Glomerular visceral epithelial cell (primary cell): ENCODE results near the gene ASGR1.

Source experiments
- DNase-seq: peaks from one replicate; pipeline ENCODE4 v3.0.0-alpha.2; 2016; ENCODE audit errors: extremely low spot score

Gene ASGR1, protein sequence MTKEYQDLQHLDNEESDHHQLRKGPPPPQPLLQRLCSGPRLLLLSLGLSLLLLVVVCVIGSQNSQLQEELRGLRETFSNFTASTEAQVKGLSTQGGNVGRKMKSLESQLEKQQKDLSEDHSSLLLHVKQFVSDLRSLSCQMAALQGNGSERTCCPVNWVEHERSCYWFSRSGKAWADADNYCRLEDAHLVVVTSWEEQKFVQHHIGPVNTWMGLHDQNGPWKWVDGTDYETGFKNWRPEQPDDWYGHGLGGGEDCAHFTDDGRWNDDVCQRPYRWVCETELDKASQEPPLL

GRCh38 chr17:7179317-7180254 lies at the start of gene ASGR1:
Gene ASGR1 (minus strand): TSS chr17:7179370. CDS start chr17:7178563, 807 bp downstream.
- no peak for DNase-seq

GRCh38 chr17:7228920-7229319 lies 49.8 kb upstream of the ASGR1 start:
- no peak for DNase-seq

DNA sequence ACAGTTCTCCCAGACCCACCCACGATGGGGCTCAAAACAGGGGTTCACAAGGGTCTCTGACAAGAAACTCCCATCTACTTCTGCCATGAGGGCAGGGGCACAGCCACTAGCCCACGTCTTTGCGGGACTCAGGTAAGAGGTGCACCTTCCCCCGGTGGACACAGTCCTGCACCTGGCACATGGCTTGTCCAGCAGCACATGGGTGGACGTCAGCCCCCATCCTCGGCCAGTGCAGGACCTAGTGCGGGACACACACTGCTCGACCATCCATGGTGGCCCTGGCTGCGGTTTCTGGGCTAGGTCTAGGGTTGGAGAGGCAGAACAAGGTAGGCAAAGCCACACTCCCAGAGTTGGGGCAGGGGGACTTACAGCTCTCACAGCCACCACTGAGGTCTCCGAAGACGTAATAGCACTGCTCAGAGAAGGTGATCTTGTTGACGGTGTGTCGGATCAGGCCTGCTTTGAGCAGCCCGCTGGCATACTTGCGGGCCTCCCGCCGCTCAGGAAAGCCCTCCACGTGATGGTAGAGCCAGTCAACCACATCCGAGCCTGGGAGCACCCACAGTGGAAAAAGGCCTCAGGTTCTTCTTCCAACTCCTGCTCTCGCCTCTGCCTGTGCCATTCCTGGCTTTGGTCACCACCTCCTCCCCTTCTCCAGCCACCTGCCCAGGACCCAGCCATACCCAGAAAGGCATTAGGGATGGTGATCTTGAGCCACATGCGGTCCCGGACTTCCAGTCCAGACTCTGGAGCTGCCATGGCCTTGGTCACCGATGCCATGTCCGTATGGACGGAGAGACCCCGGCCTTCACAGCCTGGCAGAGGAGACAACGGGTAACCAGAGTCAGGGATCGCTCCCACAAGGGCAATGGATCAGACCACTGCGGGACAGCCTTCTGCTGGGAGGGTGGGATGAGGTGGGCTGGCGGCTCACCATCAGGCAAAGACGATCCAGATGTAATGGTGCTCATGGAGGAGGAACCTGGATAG lies 47.8 kb upstream of the ASGR1 start:
- no peak for DNase-seq

DNA sequence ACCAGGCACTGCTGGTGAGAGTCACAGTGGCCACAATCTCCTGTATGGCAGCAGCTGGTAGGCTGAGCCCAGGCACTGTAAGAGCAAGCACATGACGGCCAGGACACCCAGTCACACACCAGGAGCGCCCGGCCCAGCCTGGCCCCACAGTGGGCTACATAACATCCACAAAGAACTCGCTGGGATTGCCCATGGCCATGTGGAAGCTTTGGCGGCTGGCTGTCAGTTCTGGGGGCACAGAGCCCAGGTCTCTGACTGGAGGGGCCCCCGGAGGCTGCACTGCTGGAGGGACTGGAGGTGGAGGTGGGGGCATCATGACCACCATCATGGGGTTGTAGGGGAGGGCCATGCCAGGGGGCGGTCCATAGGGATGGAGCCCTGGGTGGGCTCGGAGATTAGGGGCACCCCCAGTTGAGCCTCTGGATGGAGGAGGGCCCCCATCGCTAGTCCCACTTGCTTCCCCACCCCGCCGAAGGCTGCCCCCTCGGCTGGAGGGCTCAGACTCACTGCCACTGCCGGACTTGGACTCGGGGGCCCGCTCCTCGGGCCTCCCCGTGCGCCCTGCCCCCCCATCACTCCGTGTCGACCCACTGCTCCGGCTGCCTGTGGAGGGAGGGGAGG lies 46.7 kb upstream of the ASGR1 start:
- no peak for DNase-seq

GRCh38 chr17:7224661-7225111 lies 45.5 kb upstream of the ASGR1 start:
- no peak for DNase-seq

GRCh38 chr17:7224110-7224509 lies 44.9 kb upstream of the ASGR1 start:
- DNase-seq = no peak

- no peak for DNase-seq
These were observed 44.2 kb upstream of the ASGR1 start for GRCh38 chr17:7223375-7223774.

DNA sequence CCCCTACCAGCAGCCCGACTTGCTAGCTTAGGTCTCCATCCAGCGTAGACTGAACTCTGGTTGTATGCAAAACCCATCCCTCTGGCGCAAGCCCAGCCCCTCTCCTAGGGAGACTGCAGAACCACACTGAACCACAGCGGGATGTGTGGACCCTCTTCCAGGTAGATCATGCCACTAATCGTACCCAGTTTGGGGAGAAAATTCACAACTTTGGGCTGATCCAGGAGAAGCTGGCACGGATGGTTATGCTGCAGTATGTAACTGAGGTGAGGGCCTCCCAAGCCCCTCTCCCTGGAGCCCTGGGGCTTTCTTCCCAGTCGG lies 43.8 kb upstream of the ASGR1 start:
- DNase-seq = no peak

DNA sequence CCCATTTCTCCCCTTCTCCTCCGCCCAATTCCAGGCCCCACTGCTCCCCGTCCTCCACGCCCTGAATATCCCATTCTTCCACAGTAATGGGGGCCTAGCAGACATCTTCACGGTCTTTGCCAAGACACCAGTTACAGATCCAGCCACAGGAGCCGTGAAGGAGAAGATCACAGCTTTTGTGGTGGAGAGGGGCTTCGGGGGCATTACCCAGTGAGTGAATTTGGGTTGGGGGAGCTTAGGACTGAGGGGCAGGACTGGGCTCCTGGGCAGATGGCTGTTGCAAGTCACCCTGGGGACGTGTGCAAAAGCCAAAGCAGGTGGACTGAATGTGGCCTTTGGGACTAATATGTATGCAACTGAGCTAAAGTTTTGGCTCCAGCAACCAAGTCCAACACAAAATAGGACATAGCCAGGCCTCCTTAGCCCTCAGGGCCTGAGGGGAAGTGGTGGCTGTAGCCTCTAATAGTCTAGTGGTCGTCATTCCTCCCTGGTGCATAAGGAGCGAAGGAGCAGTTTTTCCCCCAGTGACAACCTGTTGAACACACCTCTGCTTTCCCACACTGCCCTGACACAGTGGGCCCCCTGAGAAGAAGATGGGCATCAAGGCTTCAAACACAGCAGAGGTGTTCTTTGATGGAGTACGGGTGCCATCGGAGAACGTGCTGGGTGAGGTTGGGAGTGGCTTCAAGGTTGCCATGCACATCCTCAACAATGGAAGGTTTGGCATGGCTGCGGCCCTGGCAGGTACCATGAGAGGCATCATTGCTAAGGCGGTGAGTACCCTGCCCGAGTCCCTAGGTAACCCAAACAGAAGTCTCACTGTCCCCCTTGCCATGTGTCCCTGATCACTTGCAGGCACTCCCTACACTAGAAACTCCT lies 43.2 kb upstream of the ASGR1 start:
- no peak for DNase-seq

DNA sequence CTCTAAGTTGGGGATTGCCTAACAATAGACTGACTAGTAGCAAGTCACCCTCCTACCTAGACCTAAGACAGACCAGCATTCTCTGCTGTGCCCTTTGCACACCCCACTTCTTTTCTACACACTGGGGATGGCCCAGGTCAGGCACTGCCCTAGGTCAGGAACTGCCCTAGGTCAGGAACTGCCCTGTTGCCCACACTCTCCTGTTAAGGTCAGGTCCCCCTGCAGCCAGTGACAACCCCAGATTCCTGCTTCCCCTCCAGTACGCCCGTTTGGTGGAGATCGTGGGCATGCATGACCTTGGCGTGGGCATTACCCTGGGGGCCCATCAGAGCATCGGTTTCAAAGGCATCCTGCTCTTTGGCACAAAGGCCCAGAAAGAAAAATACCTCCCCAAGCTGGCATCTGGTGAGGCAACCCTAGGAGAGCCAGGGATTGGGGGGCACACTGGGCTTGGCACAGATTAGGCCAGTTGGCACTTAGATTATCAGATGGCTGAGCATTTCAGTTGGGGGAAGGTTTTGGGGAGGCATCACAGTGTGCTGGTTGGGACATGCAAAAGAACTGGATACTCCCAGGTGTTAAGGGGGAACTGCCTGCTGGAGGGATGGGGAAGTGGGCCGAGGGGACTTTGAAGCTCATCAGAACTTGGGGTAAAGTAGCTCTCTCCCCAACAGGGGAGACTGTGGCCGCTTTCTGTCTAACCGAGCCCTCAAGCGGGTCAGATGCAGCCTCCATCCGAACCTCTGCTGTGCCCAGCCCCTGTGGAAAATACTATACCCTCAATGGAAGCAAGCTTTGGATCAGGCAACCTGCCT lies 42.3 kb upstream of the ASGR1 start:
- no peak for DNase-seq

GRCh38 chr17:7220593-7221277 lies 41.6 kb upstream of the ASGR1 start:
- peak; percentile 68 for DNase-seq

DNA sequence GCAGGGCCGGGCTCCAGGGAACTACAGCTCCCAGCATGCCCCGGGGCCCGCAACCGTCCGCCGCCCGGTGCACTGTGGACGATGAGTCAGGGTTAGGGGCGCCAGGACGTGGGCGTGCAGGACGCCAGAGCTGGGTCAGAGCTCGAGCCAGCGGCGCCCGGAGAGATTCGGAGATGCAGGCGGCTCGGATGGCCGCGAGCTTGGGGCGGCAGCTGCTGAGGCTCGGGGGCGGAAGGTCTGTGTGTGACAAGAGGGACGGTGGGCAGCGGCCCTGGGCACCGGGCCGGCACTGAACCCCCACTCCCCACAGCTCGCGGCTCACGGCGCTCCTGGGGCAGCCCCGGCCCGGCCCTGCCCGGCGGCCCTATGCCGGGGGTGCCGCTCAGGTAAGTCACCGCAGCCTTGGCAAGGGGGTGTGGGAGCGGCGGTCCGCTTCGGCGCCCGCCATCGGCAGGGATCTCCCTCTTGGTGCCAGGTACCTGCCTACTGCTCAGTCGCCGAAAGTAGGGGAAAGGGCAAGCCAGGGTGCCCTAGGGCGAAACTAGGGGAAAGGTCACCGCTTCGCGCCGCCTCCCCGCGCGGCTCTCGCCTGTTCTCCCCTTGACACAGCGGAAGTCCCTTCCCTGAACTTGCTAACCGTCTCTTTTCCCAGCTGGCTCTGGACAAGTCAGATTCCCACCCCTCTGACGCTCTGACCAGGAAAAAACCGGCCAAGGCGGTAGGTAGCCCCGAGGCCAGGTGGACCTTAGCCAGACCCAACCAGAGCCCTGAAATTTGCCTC lies 40.8 kb upstream of the ASGR1 start, which contains the start of the genes ACADVL and DLG4:
TSS of gene ACADVL (plus strand) at position 127 of the 781 bp plus-strand sequence. CDS start at position 174, 47 bp downstream.
TSS of gene DLG4 (minus strand) at position 25 of the 781 bp plus-strand sequence.
- peak; percentile 89 for DNase-seq

- no peak for DNase-seq
These were observed 40.1 kb upstream of the ASGR1 start for GRCh38 chr17:7219229-7219811.

DNA sequence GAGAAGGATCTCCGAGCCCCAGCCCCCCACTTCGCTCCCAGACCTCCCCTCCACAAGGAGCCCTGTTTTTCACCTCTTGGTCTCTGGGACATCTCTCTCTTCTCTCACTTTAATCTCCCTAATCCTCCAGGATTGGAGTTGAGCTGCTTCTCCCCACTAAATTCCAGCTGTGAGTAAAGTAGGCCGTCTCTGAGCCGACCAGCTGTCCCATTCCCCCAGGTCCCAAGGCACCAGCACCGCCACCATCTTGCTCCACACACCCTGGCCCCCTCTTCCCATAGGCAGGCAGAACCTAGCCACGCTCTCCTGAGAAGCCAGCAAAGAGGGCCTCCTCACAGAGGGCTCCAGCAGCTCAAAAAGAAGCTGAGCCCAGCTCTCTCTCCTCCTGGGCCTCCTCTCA lies 39.6 kb upstream of the ASGR1 start:
- no peak for DNase-seq

DNA sequence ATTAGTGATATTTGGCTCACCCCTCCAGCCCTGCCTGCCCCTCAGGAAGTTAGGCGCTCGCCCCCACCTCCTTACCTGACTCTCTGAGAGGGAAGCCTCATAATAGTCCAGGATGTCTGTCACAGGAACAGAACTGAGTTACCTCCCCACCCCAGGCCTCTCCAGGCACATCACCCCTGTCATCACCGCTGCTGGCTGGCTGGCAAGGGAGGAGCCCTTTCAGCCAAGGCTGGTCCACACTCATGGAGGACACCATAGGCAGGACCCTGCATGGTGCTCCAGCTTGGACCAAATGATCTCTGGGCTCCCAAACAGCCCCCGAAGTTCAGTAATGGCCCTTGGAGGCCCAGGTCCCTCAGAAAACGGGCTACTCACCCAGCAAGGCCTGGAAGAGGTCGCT lies 39.0 kb upstream of the ASGR1 start:
- DNase-seq = no peak

DNA sequence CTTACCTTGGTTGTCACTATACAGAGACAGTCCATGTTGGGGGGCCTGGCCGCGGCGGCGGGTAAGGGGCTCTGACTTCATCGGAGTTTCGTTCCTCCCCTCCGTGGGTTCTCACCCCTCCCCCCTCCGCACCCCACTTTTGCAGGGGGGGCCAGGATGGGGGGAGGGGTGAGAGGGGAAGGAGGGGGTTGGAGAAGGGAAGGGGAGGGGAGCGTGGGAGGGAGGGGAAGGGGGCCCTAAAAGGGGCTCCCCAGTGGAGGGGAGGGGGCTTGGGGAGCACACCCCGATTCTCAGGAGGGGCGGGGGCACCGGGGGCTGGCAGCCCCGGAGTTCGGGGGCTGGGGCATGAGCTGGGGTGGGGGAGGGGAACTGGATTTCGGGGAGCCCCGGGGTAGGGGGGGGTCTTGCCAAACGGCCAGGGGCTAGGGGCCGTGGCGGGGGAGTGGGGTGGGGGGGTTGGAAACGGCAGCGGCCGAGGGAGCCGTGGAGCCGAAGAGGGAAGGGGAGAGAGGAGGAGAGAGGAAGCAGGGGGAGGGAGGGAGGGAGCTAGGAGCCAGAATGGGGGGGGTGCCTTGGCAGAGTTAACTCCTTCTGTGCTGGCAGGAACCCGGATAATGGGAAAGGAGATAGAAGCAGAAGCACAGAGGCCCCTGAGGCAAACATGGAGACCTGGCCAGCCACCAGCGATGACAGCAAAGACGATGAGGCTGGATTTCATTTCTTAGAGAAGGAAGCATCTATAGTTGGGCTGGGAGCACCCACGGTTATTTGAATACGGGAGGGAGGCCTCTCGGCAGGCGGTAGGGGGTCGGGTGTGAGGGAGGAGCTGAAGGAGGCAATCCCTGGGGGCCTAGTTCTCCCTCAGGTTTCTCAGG lies 38.2 kb upstream of the ASGR1 start:
- DNase-seq = peak; percentile 70
